HFF-Myc (cell line): Measurements from ENCODE around the gene DLG2.

ENCODE experiments used
- DNase-seq: peaks from one replicate; pipeline ENCODE4 v3.0.0-alpha.2; 2011; ENCODE audit warnings: low read depth; ENCODE audit errors: extremely low read depth
- H3K4me3 ChIP-seq: replicated peaks from 2 replicates; pipeline ENCODE4 v1.5.1; 2011; ENCODE audit warnings: low read depth, mild to moderate bottlenecking, control low read depth, low read length
- CTCF ChIP-seq: IDR thresholded peaks from 2 replicates; pipeline ENCODE4 v1.5.1; 2012; ENCODE audit warnings: mild to moderate bottlenecking, low read depth, low read length, control low read depth; ENCODE audit errors: missing control alignments

Gene DLG2

GRCh38 chr11:84543367-84544159, 1083.6 kb downstream of the DLG2 start:
- TF ChIP-seq CTCF: no peak
- no peak for DNase-seq
- no peak overlapping the region for H3K4me3 ChIP-seq

GRCh38 chr11:84541731-84542340, 1085.3 kb downstream of the DLG2 start:
- H3K4me3 ChIP-seq: no peak overlapping the region
- TF ChIP-seq CTCF: no peak
- DNase-seq: no peak

- DNase-seq: no peak
- no peak for TF ChIP-seq CTCF
- no peak overlapping the region for H3K4me3 ChIP-seq
Measured at GRCh38 chr11:84536456-84536855, 1090.7 kb downstream of the DLG2 start.

- H3K4me3 ChIP-seq: no peak overlapping the region
- TF ChIP-seq CTCF: no peak
- no peak for DNase-seq
Measured at GRCh38 chr11:84532364-84532763, 1094.8 kb downstream of the DLG2 start.

- no peak overlapping the region for H3K4me3 ChIP-seq
- no peak for TF ChIP-seq CTCF
- DNase-seq: no peak
Measured at GRCh38 chr11:84526250-84526649, 1100.9 kb downstream of the DLG2 start.

- TF ChIP-seq CTCF: peak; percentile 13
- no peak overlapping the region for H3K4me3 ChIP-seq
- DNase-seq: no peak
Measured at GRCh38 chr11:84524422-84525051, 1102.6 kb downstream of the DLG2 start.
